Pulmonary artery endothelial cell (primary cell): ENCODE measurements around the gene CLDN15. TPM values are rescaled to one million over a fixed set of nuclear protein-coding genes. Genes with fewer than 3 reads are reported as not detected.
A peak's percentile ranks its signal among the peaks of the same experiment; 100 is the strongest.
"Not testable (repeated sequence)": the region's sequence is repeated elsewhere in the genome, so short reads cannot be mapped to it uniquely, and the experiment has no call there.

Experiments
- DNase-seq: peaks from one replicate; pipeline ENCODE4 v3.0.0-alpha.2; 2011; ENCODE audit warnings: low read depth, low spot score
- total RNA-seq: library from RNA; depleted of rRNA; stranded (reverse); fragments of >200 nt; gene quantifications from 2 replicates; pipeline ENCODE4 v1.2.3, GENCODE V29; 2014

CLDN15 gene
- 2.0 and 3.6 TPM in 2 replicates for total RNA-seq

GRCh38 chr7:101237206-101238067 is at the start of gene CLDN15:
CLDN15 (minus strand) TSS chr7:101237802; CDS start chr7:101237581, 221 bp downstream.
- DNase-seq, result no peak

GRCh38 chr7:101287032-101287431 is 49.4 kb upstream of the CLDN15 start:
- DNase-seq, result no peak

GRCh38 chr7:101285880-101286279 is 48.3 kb upstream of the CLDN15 start:
- not testable (repeated sequence) for DNase-seq

- DNase-seq, result no peak
Observed at GRCh38 chr7:101285171-101285570, 47.6 kb upstream of the CLDN15 start.

- DNase-seq, result not testable (repeated sequence)
Observed at GRCh38 chr7:101280912-101281311, 43.3 kb upstream of the CLDN15 start.

- DNase-seq, result no peak
Observed at GRCh38 chr7:101278461-101279292, 41.1 kb upstream of the CLDN15 start.

- no peak for DNase-seq
Observed at GRCh38 chr7:101277155-101277554, 39.6 kb upstream of the CLDN15 start.

GRCh38 chr7:101273206-101273605 is 35.6 kb upstream of the CLDN15 start:
- no peak for DNase-seq

- no peak for DNase-seq
Observed at GRCh38 chr7:101271021-101271420, 33.4 kb upstream of the CLDN15 start.

- DNase-seq, result no peak
Observed at GRCh38 chr7:101269664-101270063, 32.1 kb upstream of the CLDN15 start.

GRCh38 chr7:101265622-101266516 is 28.3 kb upstream of the CLDN15 start:
- no peak for DNase-seq

GRCh38 chr7:101264102-101264706 is 26.6 kb upstream of the CLDN15 start:
- not testable (repeated sequence) for DNase-seq

GRCh38 chr7:101258243-101258731 is 20.7 kb upstream of the CLDN15 start:
- DNase-seq, result no peak

- no peak for DNase-seq
Observed at GRCh38 chr7:101255796-101256195, 18.2 kb upstream of the CLDN15 start.

GRCh38 chr7:101253199-101253598 is 15.6 kb upstream of the CLDN15 start:
- DNase-seq, result not testable (repeated sequence)

GRCh38 chr7:101251871-101252659 is 14.5 kb upstream of the CLDN15 start:
- DNase-seq, result peak; percentile 93

GRCh38 chr7:101250324-101250723 is 12.7 kb upstream of the CLDN15 start:
- DNase-seq, result no peak

GRCh38 chr7:101248276-101248675 is 10.7 kb upstream of the CLDN15 start:
- no peak for DNase-seq

- DNase-seq, result no peak
Observed at GRCh38 chr7:101245147-101245668, 7.6 kb upstream of the CLDN15 start.
